Stimulated activated CD8-positive, alpha-beta memory T cell treated with anti-CD3 and anti-CD28 coated beads, Interleukin-12 subunit alpha, Interleukin-12 subunit beta, amount 100 ng/mL, for 1 hour (primary cell): ENCODE measurements around the gene L3MBTL3.
A peak's percentile ranks its signal among the peaks of the same experiment; 100 is the strongest.

Experiments used
- DNase-seq: peaks from one replicate; pipeline ENCODE4 v3.0.0-alpha.2; 2020; ENCODE audit warnings: low read depth

Gene L3MBTL3

GRCh38 chr6:130183271-130184222 lies 165.2 kb downstream of the L3MBTL3 start:
- DNase-seq, result peak; percentile 22

GRCh38 chr6:130185658-130186057 lies 167.3 kb downstream of the L3MBTL3 start:
- no peak for DNase-seq

- no peak for DNase-seq
Measured at GRCh38 chr6:130187335-130188206, 169.2 kb downstream of the L3MBTL3 start.

- DNase-seq, result no peak
Measured at GRCh38 chr6:130188207-130188899, 170.0 kb downstream of the L3MBTL3 start.

GRCh38 chr6:130189531-130190397 lies 171.4 kb downstream of the L3MBTL3 start:
- no peak for DNase-seq
